D721Med (cell line): ENCODE results near the gene MAP3K21.

Experiments used
- DNase-seq: peaks from one replicate; pipeline ENCODE4 v3.0.0; 2011; ENCODE audit warnings: low spot score; ENCODE audit not compliant: insufficient read length
- FAIRE-seq: peaks from 2 replicates; lab custom pipeline; 2011; peaks lifted over from hg19 to GRCh38; lab: Jason Lieb, UNC
- TF ChIP-seq, protein P1 (sequence below): IDR thresholded peaks from 2 replicates; pipeline ENCODE4 v1.5.1; 2012; ENCODE audit warnings: mild to moderate bottlenecking, control low read depth; ENCODE audit not compliant: insufficient read depth; ENCODE audit errors: missing control alignments

MAP3K21 gene

DNA sequence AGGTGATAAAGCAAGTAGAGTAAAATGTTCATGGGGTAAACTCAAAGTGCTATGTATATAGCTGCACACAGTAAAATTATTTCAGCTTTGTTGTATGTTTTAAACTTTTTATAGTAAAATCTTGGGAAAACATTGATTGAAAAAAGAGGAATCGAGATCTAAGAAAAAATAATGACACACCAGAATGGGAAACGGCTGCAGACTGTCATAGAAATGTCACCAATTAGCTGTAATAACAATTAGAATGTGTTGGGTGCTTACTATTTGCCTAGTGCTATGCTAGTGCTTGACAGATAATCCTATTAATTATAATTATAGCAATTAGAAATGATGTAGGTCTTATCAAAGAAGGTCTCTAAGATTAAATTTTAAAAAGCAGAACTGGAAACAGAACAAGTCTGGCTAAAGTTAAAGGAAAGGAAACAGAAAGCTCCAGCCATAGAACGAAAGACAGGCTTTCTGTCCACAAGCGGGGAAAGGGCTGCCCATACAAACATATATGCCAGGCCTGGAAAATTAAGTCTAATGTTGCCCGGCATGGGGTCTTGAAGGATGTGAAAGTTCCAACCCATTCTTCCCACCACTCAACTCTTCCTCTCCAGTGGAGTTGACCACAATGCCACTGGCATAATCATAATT, 37.0 kb upstream of the MAP3K21 start:
- DNase-seq (no peak), FAIRE-seq (peak; percentile 6)
- TF ChIP-seq, protein P1, sequence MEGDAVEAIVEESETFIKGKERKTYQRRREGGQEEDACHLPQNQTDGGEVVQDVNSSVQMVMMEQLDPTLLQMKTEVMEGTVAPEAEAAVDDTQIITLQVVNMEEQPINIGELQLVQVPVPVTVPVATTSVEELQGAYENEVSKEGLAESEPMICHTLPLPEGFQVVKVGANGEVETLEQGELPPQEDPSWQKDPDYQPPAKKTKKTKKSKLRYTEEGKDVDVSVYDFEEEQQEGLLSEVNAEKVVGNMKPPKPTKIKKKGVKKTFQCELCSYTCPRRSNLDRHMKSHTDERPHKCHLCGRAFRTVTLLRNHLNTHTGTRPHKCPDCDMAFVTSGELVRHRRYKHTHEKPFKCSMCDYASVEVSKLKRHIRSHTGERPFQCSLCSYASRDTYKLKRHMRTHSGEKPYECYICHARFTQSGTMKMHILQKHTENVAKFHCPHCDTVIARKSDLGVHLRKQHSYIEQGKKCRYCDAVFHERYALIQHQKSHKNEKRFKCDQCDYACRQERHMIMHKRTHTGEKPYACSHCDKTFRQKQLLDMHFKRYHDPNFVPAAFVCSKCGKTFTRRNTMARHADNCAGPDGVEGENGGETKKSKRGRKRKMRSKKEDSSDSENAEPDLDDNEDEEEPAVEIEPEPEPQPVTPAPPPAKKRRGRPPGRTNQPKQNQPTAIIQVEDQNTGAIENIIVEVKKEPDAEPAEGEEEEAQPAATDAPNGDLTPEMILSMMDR: no peak

DNA sequence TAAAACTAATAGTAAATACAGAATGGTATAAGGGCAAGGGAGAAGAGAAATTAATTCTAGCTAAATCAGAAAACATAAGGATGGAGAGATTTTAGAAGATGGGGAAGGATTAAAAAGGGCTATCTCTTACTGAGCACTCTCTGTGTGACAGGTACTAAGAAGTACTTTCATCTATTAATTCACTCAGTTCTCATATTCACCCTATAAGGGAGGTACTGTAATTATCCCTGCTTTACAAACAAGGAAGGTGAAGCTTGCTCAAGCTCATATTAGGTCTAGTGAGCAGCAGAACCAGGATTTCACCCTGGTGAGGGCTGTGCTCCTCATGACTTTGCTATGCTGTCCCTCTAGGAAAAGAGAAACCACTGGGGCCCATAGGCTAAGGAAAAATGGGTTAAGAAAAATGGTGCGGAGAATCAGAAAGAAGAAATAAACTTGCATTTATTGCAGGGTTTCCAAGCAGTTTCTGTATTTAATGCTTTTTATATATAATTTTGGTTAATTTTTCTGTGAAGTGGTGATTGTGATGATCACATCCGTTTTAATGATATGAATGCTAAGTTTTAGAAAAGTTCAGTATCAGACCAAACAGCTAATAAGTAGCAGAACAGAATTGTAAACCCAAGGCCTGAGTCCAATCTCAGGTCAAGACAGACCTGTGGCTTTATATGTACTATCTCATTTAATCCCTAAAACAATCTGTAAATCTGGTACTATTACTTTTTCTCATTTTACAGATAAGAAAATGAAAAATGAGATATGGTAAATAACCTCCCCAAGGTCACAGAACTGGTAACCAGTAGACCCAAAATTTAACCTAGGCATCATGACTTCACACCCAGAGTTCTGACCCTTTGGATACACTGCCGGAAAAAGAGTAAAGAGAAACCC, 33.7 kb upstream of the MAP3K21 start:
- no peak for DNase-seq
- peak; percentile 90 for FAIRE-seq
- TF ChIP-seq, protein P1: no peak

DNA sequence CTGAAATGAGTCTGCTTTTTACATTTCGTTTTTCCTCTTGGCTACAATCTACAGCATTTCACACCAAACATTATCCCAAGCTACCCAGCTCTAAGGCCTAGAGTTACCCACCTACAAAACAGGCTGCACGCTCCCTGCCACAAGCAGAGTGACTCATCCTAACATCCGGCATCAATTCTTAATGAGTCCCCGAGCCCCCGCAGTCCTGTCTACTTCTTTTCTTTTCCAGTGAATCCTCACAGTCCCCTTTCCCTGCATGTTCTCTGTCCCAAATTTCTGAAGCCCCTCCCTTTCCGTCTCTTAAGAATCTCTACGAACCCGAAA, 32.6 kb upstream of the MAP3K21 start:
- DNase-seq: no peak
- FAIRE-seq: no peak
- TF ChIP-seq, protein P1: no peak

DNA sequence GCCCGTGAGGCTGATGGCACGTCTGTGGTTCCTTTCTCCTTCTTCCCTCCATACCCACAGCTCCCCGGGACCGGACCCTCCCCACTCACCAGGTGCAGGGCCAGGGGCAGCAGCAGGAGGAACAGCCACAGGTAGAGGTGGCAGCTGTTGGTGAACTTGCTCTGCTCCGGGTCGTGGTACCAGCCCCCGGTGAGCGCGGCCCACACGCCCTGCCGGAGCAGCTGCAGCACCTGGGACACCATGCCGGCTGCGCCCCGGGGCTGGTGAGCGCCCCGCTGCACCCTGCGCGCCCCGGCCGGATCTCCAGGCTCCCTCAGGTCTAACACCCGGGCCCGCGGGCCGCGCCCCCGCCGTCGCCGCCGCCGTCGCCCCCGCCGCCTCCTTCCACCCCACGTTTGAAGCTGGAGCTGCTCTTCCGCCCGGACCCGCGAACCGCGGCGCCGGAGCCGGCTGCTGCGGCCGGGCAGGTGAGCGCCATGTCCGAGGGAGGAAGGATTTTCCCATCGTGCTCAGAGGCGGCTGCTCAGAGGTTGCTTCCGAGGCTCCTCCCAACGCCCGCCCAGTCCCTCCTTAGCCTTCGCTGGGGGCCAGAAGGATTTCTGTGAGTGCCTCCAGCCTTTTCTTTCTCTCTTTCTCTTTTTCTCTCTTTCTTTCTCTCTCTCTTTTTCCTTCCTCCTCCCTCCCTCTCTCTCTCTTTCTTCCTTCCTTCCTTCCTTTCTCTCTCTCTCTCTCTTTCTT, 32.1 kb upstream of the MAP3K21 start, which contains the start of gene PCNX2:
TSS of gene PCNX2 (minus strand) at position 489 of the 738 bp plus-strand sequence. CDS start at position 242, 247 bp downstream.
- no peak for FAIRE-seq
- DNase-seq: peak; percentile 81
- TF ChIP-seq, protein P1: no peak

DNA sequence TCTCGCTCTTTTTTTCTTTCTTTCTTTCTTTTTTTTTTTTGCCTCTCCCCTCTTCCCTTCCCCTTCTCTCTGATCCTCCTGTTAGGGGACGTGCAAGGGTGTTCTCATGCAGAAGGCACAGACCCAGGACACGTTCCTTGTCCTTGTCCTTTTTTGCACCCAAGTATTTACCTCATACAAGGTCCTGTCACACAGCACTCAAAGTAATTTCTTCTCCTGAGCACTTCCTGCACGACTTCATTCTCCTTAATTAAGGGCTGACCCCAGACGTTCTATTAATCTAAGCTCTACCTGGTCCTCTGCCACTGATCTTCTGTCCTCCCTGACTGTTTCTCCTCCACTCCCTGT, 31.6 kb upstream of the MAP3K21 start:
- TF ChIP-seq, protein P1: no peak
- FAIRE-seq: no peak
- DNase-seq: no peak

DNA sequence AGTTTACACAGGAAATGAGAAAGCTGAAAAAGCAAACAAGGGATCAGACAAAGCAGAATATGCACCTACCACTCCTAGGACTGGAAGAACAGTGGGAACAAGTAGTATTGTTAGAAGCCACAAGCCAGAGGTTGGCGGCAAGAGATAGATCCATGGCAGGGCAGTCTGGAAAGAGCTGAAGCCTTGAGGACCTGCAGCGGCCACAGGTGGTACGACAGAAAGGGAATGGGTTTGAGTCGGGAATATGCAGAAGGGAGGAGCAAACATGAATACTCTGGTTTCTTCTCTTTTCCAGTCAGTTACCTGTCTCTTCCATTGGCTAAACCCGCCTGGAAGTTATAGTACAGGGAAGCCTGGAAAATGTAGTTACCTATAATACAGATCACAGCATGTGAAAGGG, 28.1 kb upstream of the MAP3K21 start:
- no peak for FAIRE-seq

More for the DNA sequence above, 28.1 kb upstream of the MAP3K21 start:
- TF ChIP-seq, protein P1: no peak
- DNase-seq: no peak
